Left colon (tissue), 2 donors: ENCODE results near the gene CDC27. TPM values are rescaled to one million over a fixed set of nuclear protein-coding genes. Genes with fewer than 3 reads are reported as not detected.
"Not testable (repeated sequence)": the region's sequence is repeated elsewhere in the genome, so short reads cannot be mapped to it uniquely, and the experiment has no call there.

Experiments used
- ATAC-seq: fragments of 200-7000 bp; cut with Tn5 transposase; one replicate; pipeline ENCODE4 v1.9.1; 2020; ENCODE audit warnings: mild to moderate bottlenecking, moderate library complexity
- DNase-seq, 2 donors: peaks; one replicate each; pipeline ENCODE4 v3.0.0-alpha.2; 2020
- intact Hi-C, 2 donors: fragments of 100-400 bp; cut with DNase I in 1 of 2; cut with micrococcal nuclease in 1 of 2; formaldehyde crosslinking; loops; one replicate each; pipeline versions ENCODE4 v1.11.2 to v1.14.0; 2022; cut with DNase I, micrococcal nuclease
- total RNA-seq, 2 donors: library from RNA; stranded (reverse); fragmentation: NEBNext Ultra II Directional; extraction: Animal tissue kit (Norgen Biotek cat#: 25700); gene quantifications; one replicate each; pipeline ENCODE4 v1.2.1, GENCODE V29; 2021
- donor health status: DM: no; HTN: no; CAD: no.
- donor health status: DM: yes; HTN: yes; CAD: no.

The CDC27 gene
- total RNA-seq, 2 donors from 2014 or later, result 45.6 to 54.1 TPM

- intact Hi-C loops, result loop anchor here in 1 of 2 donors (10.0 kb wide), 1 partner anchor 92 kb away; no protein-coding TSS in a partner anchor
Measured at GRCh38 chr17:47223007-47223406, 33.9 kb upstream of the CDC27 start.

DNA sequence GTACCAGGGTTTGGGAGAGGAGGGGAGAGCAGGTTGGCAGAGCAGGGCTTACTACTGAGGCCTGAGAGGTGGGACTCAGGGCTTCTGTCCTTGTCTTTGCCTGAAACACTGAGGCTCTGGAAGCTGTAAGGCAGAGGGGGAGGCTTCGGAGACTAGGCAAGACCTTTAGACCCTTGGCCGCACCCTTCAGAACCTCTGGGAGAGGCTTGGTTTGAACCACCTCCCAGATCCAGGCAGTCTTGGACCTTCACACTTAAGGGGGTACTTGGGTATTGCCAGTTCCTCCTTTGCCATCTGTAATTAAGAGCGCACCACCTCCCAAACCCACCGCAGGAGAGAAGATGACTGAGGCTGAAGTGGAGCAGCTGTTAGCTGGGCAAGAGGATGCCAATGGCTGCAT is 33.0 kb upstream of the CDC27 start:
- intact Hi-C loops, result loop anchor here in 1 of 2 donors (10.0 kb wide), 1 partner anchor 93 kb away; no protein-coding TSS in a partner anchor
- ATAC-seq (peak; percentile 72), DNase-seq (no peak)

More at GRCh38 chr17:47223007-47223406, 33.9 kb upstream of the CDC27 start:
- no peak for ATAC-seq
- DNase-seq, result no peak

DNA sequence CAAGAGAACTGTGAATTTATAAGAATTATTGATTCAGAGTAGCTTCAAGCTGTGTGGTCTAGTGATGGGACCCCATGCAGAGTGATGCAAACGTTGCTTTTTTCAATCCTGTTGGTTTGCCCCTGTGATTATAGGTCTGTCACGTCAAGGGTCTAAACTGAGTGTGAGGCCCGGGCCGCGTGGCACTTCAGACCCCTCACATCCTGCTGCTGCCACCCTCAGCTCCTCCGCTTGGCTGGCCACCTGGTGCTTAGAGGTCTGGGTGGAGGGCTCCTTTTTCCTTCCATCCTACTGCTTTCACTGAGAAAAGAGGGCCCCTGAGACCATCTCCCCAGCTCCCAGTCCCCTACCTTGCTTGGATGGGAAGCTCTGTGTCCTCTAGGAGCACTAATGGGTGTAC is 32.1 kb upstream of the CDC27 start:
- DNase-seq, result no peak
- intact Hi-C loops, result loop anchor here in 1 of 2 donors (10.0 kb wide), 1 partner anchor 94 kb away; no protein-coding TSS in a partner anchor
- no peak for ATAC-seq

GRCh38 chr17:47220531-47220999 is 31.5 kb upstream of the CDC27 start:
- intact Hi-C loops, result loop anchor here in 1 of 2 donors (10.0 kb wide), 1 partner anchor 94 kb away; no protein-coding TSS in a partner anchor
- DNase-seq (no peak), ATAC-seq (no peak)

GRCh38 chr17:47219621-47220475 is 30.8 kb upstream of the CDC27 start:
- ATAC-seq (no peak), DNase-seq (no peak)
- intact Hi-C loops, result loop anchor here in 1 of 2 donors (10.0 kb wide), 1 partner anchor 95 kb away; no protein-coding TSS in a partner anchor

- intact Hi-C loops, result no loop called here
- ATAC-seq (no peak), DNase-seq (no peak)
Measured at GRCh38 chr17:47218896-47219430, 29.9 kb upstream of the CDC27 start.

DNA sequence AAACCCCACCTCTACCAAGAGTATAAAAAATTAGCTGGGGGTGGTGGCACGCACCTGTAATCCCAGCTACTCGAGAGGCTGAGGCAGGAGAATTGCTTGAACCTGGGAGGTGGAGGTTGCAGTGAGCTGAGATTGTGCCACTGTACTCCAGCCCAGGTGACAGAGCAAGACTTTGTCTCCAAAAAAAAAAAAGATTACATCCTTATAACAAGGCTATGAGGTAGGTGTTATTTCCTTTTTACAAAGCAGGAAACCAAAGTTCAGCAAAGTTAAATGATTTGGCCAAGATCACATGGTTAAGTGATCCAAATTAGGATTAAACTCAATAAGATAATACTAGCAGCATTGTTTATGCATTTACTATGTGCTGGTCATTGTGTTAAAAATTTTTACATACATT is 28.2 kb upstream of the CDC27 start:
- DNase-seq, intact Hi-C loops: not testable (repeated sequence)
- ATAC-seq, result peak; percentile 57

DNA sequence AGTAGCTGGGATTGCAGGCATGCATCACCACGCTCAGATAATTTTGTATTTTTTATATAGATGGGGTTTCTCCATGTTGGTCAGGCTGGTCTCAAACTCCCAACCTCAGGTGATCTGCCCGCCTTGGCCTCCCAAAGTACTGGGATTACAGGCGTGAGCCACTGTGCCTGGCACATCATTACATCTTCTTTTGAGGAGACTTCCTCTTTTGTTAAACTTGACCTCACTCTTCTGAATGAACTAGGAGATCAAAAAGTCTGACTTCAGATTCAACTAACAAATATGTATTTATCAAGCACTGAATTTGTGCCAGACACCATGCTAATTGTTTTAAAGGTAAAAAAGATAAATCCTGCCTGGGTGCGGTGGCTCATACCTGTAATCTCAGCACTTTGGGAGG is 27.7 kb upstream of the CDC27 start:
- ATAC-seq, intact Hi-C loops, DNase-seq: not testable (repeated sequence)

DNA sequence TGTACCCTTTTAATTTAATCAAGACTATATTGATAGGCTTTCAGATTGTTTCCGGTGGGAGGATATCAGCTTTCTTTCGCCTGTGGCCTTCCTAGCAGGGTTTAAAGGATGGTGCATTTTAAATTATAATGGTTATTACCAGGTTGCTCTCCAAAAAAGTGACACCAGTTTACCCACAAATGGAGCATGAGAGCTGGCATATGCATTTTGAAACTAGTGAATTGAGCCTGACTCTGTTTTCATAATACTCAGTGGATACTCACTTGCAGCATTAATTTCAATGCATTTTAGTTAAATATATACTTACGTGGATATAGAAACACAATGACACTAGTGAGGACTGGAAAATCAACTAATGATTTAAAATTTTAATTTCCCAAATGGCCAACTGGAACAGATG is 25.8 kb upstream of the CDC27 start:
- intact Hi-C loops, result no loop called here
- DNase-seq (no peak), ATAC-seq (no peak)

DNA sequence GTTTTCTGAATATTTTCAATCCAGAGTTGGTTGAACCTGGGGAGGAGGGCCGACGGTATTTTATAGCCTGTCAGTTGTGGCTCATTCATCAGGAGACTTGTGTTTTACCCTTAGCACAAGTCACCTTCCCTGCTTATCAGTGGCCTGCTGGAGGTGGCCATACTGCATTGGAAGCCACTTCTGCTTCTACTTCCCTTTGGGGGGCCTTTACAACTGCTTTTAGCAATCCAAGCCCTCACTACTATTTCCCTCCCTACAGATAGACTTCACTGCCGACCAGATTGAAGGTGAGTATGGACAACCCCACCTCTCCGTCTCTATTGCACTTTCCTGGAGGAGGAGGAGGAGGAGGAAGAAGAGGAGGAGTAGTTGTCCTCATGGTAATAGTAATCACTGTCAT is 24.4 kb upstream of the CDC27 start:
- no peak for ATAC-seq
- DNase-seq, result no peak
- intact Hi-C loops, result no loop called here

- ATAC-seq, result no peak
- no peak for DNase-seq
- intact Hi-C loops, result no loop called here
Measured at GRCh38 chr17:47212458-47212857, 23.4 kb upstream of the CDC27 start.

DNA sequence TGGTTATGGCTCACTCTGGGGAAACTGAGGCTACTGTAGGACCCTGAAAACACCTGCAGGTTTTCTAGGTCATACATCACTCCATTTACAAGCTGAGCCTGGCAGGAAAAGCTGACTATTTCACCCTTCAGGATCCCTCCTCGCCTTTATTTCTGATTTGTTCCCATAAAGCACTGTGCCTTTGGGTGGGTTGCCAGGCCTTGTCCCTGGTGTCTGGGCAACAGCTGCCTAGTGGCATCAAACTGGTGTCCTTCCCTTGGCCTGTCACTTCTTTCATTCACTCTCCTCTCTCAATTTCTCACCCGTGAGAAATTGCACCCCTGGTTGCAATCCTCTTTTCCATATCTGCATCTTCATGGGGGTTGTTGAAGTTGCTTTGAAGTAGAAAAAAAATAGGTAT is 21.7 kb upstream of the CDC27 start:
- intact Hi-C loops, result no loop called here
- no peak for DNase-seq
- no peak for ATAC-seq

- no peak for DNase-seq
- no peak for ATAC-seq
- intact Hi-C loops, result no loop called here
Measured at GRCh38 chr17:47210105-47210504, 21.0 kb upstream of the CDC27 start.

GRCh38 chr17:47209499-47209898 is 20.4 kb upstream of the CDC27 start:
- DNase-seq (no peak), ATAC-seq (no peak)
- intact Hi-C loops, result no loop called here

GRCh38 chr17:47208744-47209488 is 19.8 kb upstream of the CDC27 start, which contains the start of gene MYL4:
Gene MYL4 (plus strand): TSS chr17:47209348. CDS start chr17:47209423, 75 bp downstream.
- intact Hi-C loops, result no loop called here
- ATAC-seq, result no peak
- DNase-seq, result no peak

- ATAC-seq (no peak), DNase-seq (no peak)
- intact Hi-C loops, result no loop called here
Measured at GRCh38 chr17:47207143-47208067, 18.3 kb upstream of the CDC27 start.

DNA sequence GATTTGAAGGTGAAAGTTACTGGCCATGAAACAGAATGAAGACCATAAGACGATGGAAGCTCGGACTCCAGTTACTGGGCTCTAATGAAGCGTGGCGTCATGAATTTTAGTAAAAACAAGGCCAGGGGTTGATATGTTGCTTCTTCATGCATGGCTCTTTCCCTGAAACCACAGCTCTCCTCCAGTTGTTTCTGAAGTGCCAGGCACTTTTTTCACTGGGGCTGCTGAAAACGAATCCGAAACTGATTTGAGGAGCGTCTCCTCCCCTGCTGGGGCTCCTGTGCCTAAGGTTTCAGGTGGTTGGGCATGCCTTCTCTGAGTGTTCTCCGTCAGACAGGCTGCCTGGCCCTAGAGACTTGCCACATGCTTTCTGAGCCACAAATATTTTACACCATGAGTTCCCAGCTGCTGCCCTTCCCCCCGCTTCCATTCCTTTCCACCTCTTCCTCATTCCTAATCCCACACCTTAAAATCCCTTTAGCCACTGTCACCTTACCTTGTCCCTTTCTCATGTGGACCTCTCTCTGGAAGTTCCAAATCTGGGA is 16.4 kb upstream of the CDC27 start:
- intact Hi-C loops, result no loop called here
- ATAC-seq (peak; percentile 65), DNase-seq (peak; percentile 55 to 67)
